Endothelial cell of umbilical vein (primary cell): ENCODE data around the gene DLX6. TPM values are rescaled to one million over a fixed set of nuclear protein-coding genes. Genes with fewer than 3 reads are reported as not detected.

Source experiments
- BruUV-seq: library from RNA; stranded (reverse); fragments of 400-500 nt; replicated peaks from 2 replicates; lab custom pipeline; 2021; lab: Mats Ljungman, UMichigan
- CTCF ChIA-PET: fragments of 300-600, 350-600 bp; sonication (Branson Sonifier 250); formaldehyde crosslinking; loops from one replicate; lab custom pipeline; 2021; ENCODE audit warnings: antibody characterized with exemption, inconsistent platforms; lab: Charles Lee
- POLR2A ChIA-PET: fragments of 300-600, 350-600 bp; sonication (Branson Sonifier 250); formaldehyde crosslinking; loops from one replicate; lab custom pipeline; 2021; ENCODE audit warnings: antibody characterized with exemption, inconsistent platforms; lab: Charles Lee
- DNase-seq: peaks from one replicate; pipeline ENCODE4 v3.0.0-alpha.2; 2011; ENCODE audit warnings: low read depth, low spot score
- FAIRE-seq: peaks from 2 replicates; lab custom pipeline; 2011; peaks lifted over from hg19 to GRCh38; lab: Jason Lieb, UNC
- H2AFZ ChIP-seq: 2 replicates; pipeline ENCODE4 v1.6.0; 2012; ENCODE audit warnings: low read depth, low read length, control low read depth, inconsistent platforms
- H3K27ac ChIP-seq: 2 replicates; pipeline ENCODE4 v1.5.1; 2011; ENCODE audit warnings: low read depth, mild to moderate bottlenecking, control low read depth, low read length, moderate library complexity; ENCODE audit not compliant: insufficient read depth
- H3K27me3 ChIP-seq, 2 experiments: 2 replicates each; pipeline versions ENCODE4 v1.6.0 to v1.6.1; 2011; ENCODE audit warnings: low read length in 2 of 2, mixed read lengths in 1 of 2; ENCODE audit not compliant: control insufficient read depth in 2 of 2, insufficient read depth in 2 of 2
- H3K36me3 ChIP-seq, 2 experiments: 2 replicates in 1 of 2; 3 replicates in 1 of 2; pipeline ENCODE4 v1.5.1; 2011; ENCODE audit warnings: low read length in 2 of 2, mild to moderate bottlenecking in 1 of 2, moderate library complexity in 1 of 2; ENCODE audit not compliant: control insufficient read depth in 2 of 2, insufficient read depth in 2 of 2; ENCODE audit errors: extremely low read depth in 1 of 2
- H3K4me1 ChIP-seq: 3 replicates; pipeline ENCODE4 v1.5.1; 2011; ENCODE audit warnings: mild to moderate bottlenecking, low read length; ENCODE audit not compliant: control insufficient read depth, insufficient read depth; ENCODE audit errors: extremely low read depth
- H3K4me2 ChIP-seq: 2 replicates; pipeline ENCODE4 v1.6.1; 2011; ENCODE audit warnings: low read length, control low read depth, mixed read lengths; ENCODE audit not compliant: insufficient read depth
- H3K4me3 ChIP-seq, 3 experiments: fragments of 200-600 bp in 1 of 3; sonication (generic), shearing (Covaris generic) in 1 of 3; replicated peaks in 1 of 3; 2 replicates each; pipeline ENCODE4 v1.5.1; 2011 to 2016; ENCODE audit warnings: control low read depth in 3 of 3, low read length in 3 of 3, mild to moderate bottlenecking in 2 of 3, inconsistent platforms in 1 of 3, low read depth in 1 of 3, moderate library complexity in 1 of 3; ENCODE audit not compliant: insufficient read depth in 1 of 3
- H3K79me2 ChIP-seq: 2 replicates; pipeline ENCODE4 v1.6.0; 2012; ENCODE audit warnings: low read length, inconsistent platforms; ENCODE audit not compliant: control insufficient read depth, insufficient read depth
- H3K9ac ChIP-seq: replicated peaks from 2 replicates; pipeline ENCODE3; 2011; ENCODE audit warnings: low read length, control low read depth; ENCODE audit not compliant: insufficient read depth; ENCODE audit errors: extremely low read depth
- H3K9me1 ChIP-seq: replicated peaks from 3 replicates; pipeline ENCODE4 v1.6.0; 2011; ENCODE audit warnings: mild to moderate bottlenecking, low read length; ENCODE audit not compliant: control insufficient read depth, insufficient read depth; ENCODE audit errors: extremely low read depth
- H3K9me3 ChIP-seq: replicated peaks from 2 replicates; pipeline ENCODE4 v1.5.1; 2012; ENCODE audit warnings: low read length, inconsistent platforms; ENCODE audit not compliant: control insufficient read depth, insufficient read depth
- H4K20me1 ChIP-seq: replicated peaks from 2 replicates; pipeline ENCODE3; 2011; ENCODE audit warnings: mild to moderate bottlenecking, low read length; ENCODE audit not compliant: control insufficient read depth, insufficient read depth; ENCODE audit errors: extremely low read depth
- CTCF ChIP-seq, 2 donors: IDR thresholded peaks; 1 replicate in 1 of 2; 2 replicates in 1 of 2; pipeline ENCODE4 v1.5.1; 2011; ENCODE audit warnings: low read length in 2 of 2, mild to moderate bottlenecking in 2 of 2, moderate library complexity in 2 of 2, control low read depth in 1 of 2, inconsistent platforms in 1 of 2, low read depth in 1 of 2; ENCODE audit not compliant: insufficient read depth in 1 of 2; ENCODE audit errors: extremely low read depth in 1 of 2
- EZH2 ChIP-seq: IDR thresholded peaks from 2 replicates; pipeline ENCODE4 v1.6.1; 2012; ENCODE audit warnings: borderline replicate concordance, low read depth, mild to moderate bottlenecking, moderate library complexity, low read length, inconsistent platforms; ENCODE audit not compliant: severe bottlenecking
- FOS ChIP-seq: IDR thresholded peaks from 2 replicates; pipeline ENCODE4 v1.6.1; 2011; ENCODE audit warnings: mild to moderate bottlenecking, low read length, moderate library complexity, borderline replicate concordance; ENCODE audit not compliant: insufficient read depth
- GATA2 ChIP-seq: IDR thresholded peaks from 2 replicates; pipeline ENCODE4 v1.7.0; 2011; ENCODE audit warnings: low read depth, mild to moderate bottlenecking, moderate library complexity, mixed read lengths, low read length; ENCODE audit not compliant: insufficient read length, insufficient read depth
- JUN ChIP-seq: IDR thresholded peaks from 2 replicates; pipeline ENCODE4 v1.6.1; 2011; ENCODE audit warnings: borderline replicate concordance, low read depth; ENCODE audit not compliant: insufficient read length, insufficient read depth
- MYC ChIP-seq: IDR thresholded peaks from one replicate; pipeline ENCODE4 v1.6.1; 2011; ENCODE audit warnings: mild to moderate bottlenecking, low read depth, low read length
- POLR2A ChIP-seq: IDR thresholded peaks from 2 replicates; pipeline ENCODE4 v1.6.1; 2012; ENCODE audit warnings: low read depth, mild to moderate bottlenecking, control low read depth, low read length
- POLR2AphosphoS5 ChIP-seq: IDR thresholded peaks from 2 replicates; pipeline ENCODE4 v1.6.1; 2012; ENCODE audit warnings: low read depth, mild to moderate bottlenecking, control low read depth, low read length, moderate library complexity; ENCODE audit not compliant: insufficient read depth
- dilution Hi-C: fragments of 300-500 bp; cut with MboI; formaldehyde crosslinking; loops from one replicate; pipeline ENCODE4 v1.15.0; 2019; ENCODE audit warnings: low sequenced_read_pairs; ENCODE audit not compliant: extremely low pct_ligation_motif_present
- intact Hi-C: fragments of 100-400 bp; cut with micrococcal nuclease; formaldehyde crosslinking; loops from one replicate; pipeline ENCODE4 v1.10.0; 2022
- polyA plus RNA-seq, 4 experiments: library from polyadenylated mRNA; depleted of rRNA in 3 of 4; stranded (reverse) in 3 of 4; unstranded in 1 of 4; fragments of >200 nt; gene quantifications; 2 replicates each; pipeline versions ENCODE4 v1.2.1 to v1.2.3, GENCODE V29; 2011 to 2012; ENCODE audit warnings: missing spikeins in 1 of 4
- total RNA-seq: library from RNA; stranded (reverse); gene quantifications from 2 replicates; pipeline ENCODE4 v1.2.3, GENCODE V29; 2021

Gene DLX6
- total and polyA plus RNA-seq, 2 donors (not counting 3 experiments of a cell fraction or from before 2014, with no cell fraction given): not detected

GRCh38 chr7:97015756-97016380, 10.5 kb downstream of the DLX6 start:
- no peak for DNase-seq
- no peak for FAIRE-seq
- Histone ChIP-seq H3K27ac (no peak overlapping the region), H2AFZ (no peak overlapping the region), H3K4me2 (no peak overlapping the region), H3K79me2 (no peaks in the 10 kb centered on the region), H3K36me3 (no peaks in the 10 kb centered on the region), H3K27me3 (peaks cover 92 to 98% of the 10 kb centered on the region in 2 experiments), H3K9me3 (no peaks in the 10 kb centered on the region), H3K4me3 (no peak overlapping the region), H3K9ac (no peak overlapping the region), H4K20me1 (no peaks in the 10 kb centered on the region), H3K4me1 (no peaks in the 10 kb centered on the region), H3K9me1 (no peaks in the 10 kb centered on the region)
- dilution Hi-C loops: no loop called here
- no TSS peak for BruUV-seq
- TF ChIP-seq JUN: no peak
- TF ChIP-seq MYC: no peak
- no peak for TF ChIP-seq EZH2
- no peak for TF ChIP-seq POLR2A
- no peak for TF ChIP-seq CTCF (IDR thresholded peaks at IDR 0.05; ENCODE audit: extremely low read depth in 1 of 2, insufficient read depth in 1 of 2, low read depth in 1 of 2, low read length in 2 of 2)
- no peak for TF ChIP-seq POLR2AphosphoS5
- TF ChIP-seq FOS: no peak
- no peak for TF ChIP-seq GATA2
- intact Hi-C loops: loop anchor here (2.0 kb wide), 1 partner anchor 13 kb away; no protein-coding TSS in a partner anchor
- POLR2A ChIA-PET: no interaction called here
- CTCF ChIA-PET: interaction anchor here (1.4 to 7.4 kb wide), 2 partner anchors 10 to 11 kb away, joined by 5 to 48 read pairs; no protein-coding TSS in a partner anchor
